Panc1 (cell line): Measurements from ENCODE around the gene GPRIN3. TPM values are rescaled to one million over a fixed set of nuclear protein-coding genes. Genes with fewer than 3 reads are reported as not detected.

Source experiments
- ATAC-seq: fragments of 200-7000 bp; cut with Tn5 transposase; 2 replicates; pipeline ENCODE4 v1.9.1; 2020; ENCODE audit warnings: mild to moderate bottlenecking, moderate library complexity
- BruUV-seq: library from RNA; stranded (reverse); fragments of 400-500 nt; replicated peaks from 2 replicates; lab custom pipeline; 2021; lab: Mats Ljungman, UMichigan
- CTCF ChIA-PET: fragments of 300-600 bp; sonication (Branson Sonifier 250); formaldehyde crosslinking; loops from one replicate; lab custom pipeline; 2022; ENCODE audit warnings: antibody characterized with exemption; lab: Charles Lee
- POLR2A ChIA-PET: fragments of 300-600 bp; sonication (Branson Sonifier 250); formaldehyde crosslinking; loops from one replicate; lab custom pipeline; 2022; ENCODE audit warnings: antibody characterized with exemption; lab: Charles Lee
- DNase-seq: peaks from one replicate; pipeline ENCODE4 v3.0.0-alpha.2; 2010; ENCODE audit warnings: low read depth, low spot score
- H3K27ac ChIP-seq: 2 replicates; pipeline ENCODE4 v1.5.1; 2011; ENCODE audit warnings: mild to moderate bottlenecking, low read length, inconsistent platforms
- H3K27me3 ChIP-seq: fragments of 200-500 bp; sonication (Bioruptor generic); 2 replicates; pipeline ENCODE4 v1.6.0; 2014; ENCODE audit warnings: low read length, inconsistent platforms; ENCODE audit not compliant: control insufficient read depth, insufficient read depth
- H3K36me3 ChIP-seq: fragments of 200-500 bp; sonication (Bioruptor generic); 2 replicates; pipeline ENCODE4 v1.5.1; 2014; ENCODE audit warnings: inconsistent platforms, mild to moderate bottlenecking, low read length, moderate library complexity; ENCODE audit not compliant: control insufficient read depth, insufficient read depth
- H3K4me1 ChIP-seq: 2 replicates; pipeline ENCODE4 v1.5.1; 2011; ENCODE audit warnings: inconsistent platforms, mild to moderate bottlenecking, low read length, moderate library complexity; ENCODE audit not compliant: control insufficient read depth, insufficient read depth
- H3K4me3 ChIP-seq, 2 experiments: 2 replicates each; pipeline ENCODE4 v1.5.1; 2011 to 2012; ENCODE audit warnings: low read depth in 2 of 2, low read length in 2 of 2, mild to moderate bottlenecking in 2 of 2, inconsistent platforms in 1 of 2, moderate library complexity in 1 of 2
- H3K9me3 ChIP-seq: fragments of 200-500 bp; sonication (Bioruptor generic); 2 replicates; pipeline ENCODE4 v1.5.1; 2014; ENCODE audit warnings: low read depth, mild to moderate bottlenecking, inconsistent platforms, low read length, moderate library complexity; ENCODE audit not compliant: control insufficient read depth, insufficient read depth
- CTCF ChIP-seq: fragments of 450-650 bp; IDR thresholded peaks from 2 replicates; pipeline ENCODE4 v1.5.1; 2017; ENCODE audit warnings: mild to moderate bottlenecking
- POLR2AphosphoS5 ChIP-seq: IDR thresholded peaks from 2 replicates; pipeline ENCODE4 v1.6.1; 2012; ENCODE audit warnings: mild to moderate bottlenecking, low read depth, low read length, moderate library complexity
- REST ChIP-seq, 2 experiments: IDR thresholded peaks; 2 replicates each; pipeline ENCODE4 v1.6.1; 2011 to 2012; ENCODE audit warnings: low read depth in 2 of 2, control low read depth in 1 of 2, low read length in 1 of 2, mild to moderate bottlenecking in 1 of 2, moderate library complexity in 1 of 2; ENCODE audit not compliant: insufficient read depth in 1 of 2
- SIN3A ChIP-seq: IDR thresholded peaks from 2 replicates; pipeline ENCODE4 v1.6.1; 2012; ENCODE audit warnings: low read depth, mild to moderate bottlenecking, low read length, moderate library complexity, borderline replicate concordance; ENCODE audit not compliant: insufficient read depth
- TCF7L2 ChIP-seq: IDR thresholded peaks from 2 replicates; pipeline ENCODE4 v1.6.1; 2011; ENCODE audit warnings: mild to moderate bottlenecking, low read depth, low read length, inconsistent platforms
- in situ Hi-C: cut with HindIII; loops from 2 replicates; pipeline ENCODE4 v1.10.0; 2016; ENCODE audit warnings: low sequenced_read_pairs, low pct_unique_long_range_greater_than_20kb
- intact Hi-C: fragments of 100-400 bp; cut with micrococcal nuclease; formaldehyde crosslinking; loops from one replicate; pipeline ENCODE4 v1.10.0; 2022; ENCODE audit not compliant: unreplicated experiment
- total RNA-seq: library from RNA; stranded (reverse); gene quantifications from one replicate; pipeline ENCODE4 v1.2.1, GENCODE V29; 2021; ENCODE audit not compliant: unreplicated experiment

The GPRIN3 gene
- total RNA-seq, 1 experiment from 2014 or later: 0.03 TPM

- ChIA-PET POLR2A (no interaction called here), CTCF (no interaction called here)
- Histone ChIP-seq H3K4me1 (no peaks in the 10 kb centered on the region), H3K36me3 (no peaks in the 10 kb centered on the region), H3K4me3 (no peak overlapping the region), H3K27ac (no peak overlapping the region), H3K27me3 (no peaks in the 10 kb centered on the region), H3K9me3 (no peaks in the 10 kb centered on the region)
- TF ChIP-seq POLR2AphosphoS5 (no peak), TCF7L2 (no peak), SIN3A (no peak), CTCF (no peak), REST (IDR thresholded peaks at IDR 0.05; ENCODE audit: insufficient read depth in 1 of 2, low read depth in 2 of 2, low read length in 1 of 2) (no peak)
- intact Hi-C loops (no loop called here), in situ Hi-C loops (no loop called here)
- no peak for ATAC-seq
- BruUV-seq: no TSS peak
- DNase-seq: no peak
Observed at GRCh38 chr4:89217604-89218003, 90.0 kb downstream of the GPRIN3 start.

GRCh38 chr4:89216866-89217265 is 90.7 kb downstream of the GPRIN3 start:
- ChIA-PET CTCF (no interaction called here), POLR2A (no interaction called here)
- TF ChIP-seq SIN3A: no peak
- no peak for TF ChIP-seq POLR2AphosphoS5
- TF ChIP-seq TCF7L2: no peak
- no peak for TF ChIP-seq REST (IDR thresholded peaks at IDR 0.05; ENCODE audit: insufficient read depth in 1 of 2, low read depth in 2 of 2, low read length in 1 of 2)
- TF ChIP-seq CTCF: no peak
- Histone ChIP-seq H3K27ac (no peak overlapping the region), H3K9me3 (no peaks in the 10 kb centered on the region), H3K36me3 (no peaks in the 10 kb centered on the region), H3K4me3 (no peak overlapping the region), H3K27me3 (no peaks in the 10 kb centered on the region), H3K4me1 (no peaks in the 10 kb centered on the region)
- DNase-seq: no peak
- intact Hi-C loops: no loop called here
- BruUV-seq: no TSS peak
- in situ Hi-C loops: no loop called here
- no peak for ATAC-seq
